ENCODE data around the gene AKR1C3. TPM values are rescaled to one million over a fixed set of nuclear protein-coding genes. Genes with fewer than 3 reads are reported as not detected.
"Not testable (repeated sequence)": the region's sequence is repeated elsewhere in the genome, so short reads cannot be mapped to it uniquely, and the experiment has no call there.

The AKR1C3 gene
- total and polyA plus RNA-seq, 9 donors: 0.75 to 2.5 (median 1.1) TPM

DNA sequence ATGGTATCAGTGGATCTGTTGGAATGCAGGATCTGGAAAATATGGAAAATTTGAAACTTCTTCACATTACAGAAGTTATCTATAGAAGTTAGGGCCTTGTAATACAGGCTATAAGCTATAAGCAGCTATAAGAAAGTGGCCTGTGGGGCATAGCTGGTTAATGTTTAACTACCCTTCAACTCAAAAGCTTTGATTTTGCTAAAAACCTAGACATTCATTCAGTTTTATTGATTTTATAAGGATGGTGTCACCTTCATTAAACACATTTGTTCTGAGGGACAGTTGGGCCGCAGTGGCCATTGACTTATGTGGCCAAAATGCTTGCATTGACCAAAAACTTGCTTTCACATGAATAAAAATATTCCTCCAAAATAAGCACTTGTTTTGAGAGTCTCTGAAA lies 13.1 kb upstream of the AKR1C3 start:
- H3K4me3 ChIP-seq (ENCODE audit: low read length): no peak overlapping the region
- DNase-seq: no peak
- no peak overlapping the region for H3K27ac ChIP-seq (ENCODE audit: low read length)
- no peaks in the 10 kb centered on the region for H3K36me3 ChIP-seq (ENCODE audit: control insufficient read depth, insufficient read depth, low read length)
- H3K9me3 ChIP-seq (replicated peaks; ENCODE audit: control insufficient read depth, low read depth, low read length): no peaks in the 10 kb centered on the region
- WGBS (ENCODE audit: insufficient coverage): no CpG with 5 or more reads among the region's 1 CpG
- no peaks in the 10 kb centered on the region for H3K4me1 ChIP-seq (ENCODE audit: control insufficient read depth, insufficient read depth, low read length)
- H3K27me3 ChIP-seq (ENCODE audit: control insufficient read depth, insufficient read depth, low read length): no peaks in the 10 kb centered on the region

DNA sequence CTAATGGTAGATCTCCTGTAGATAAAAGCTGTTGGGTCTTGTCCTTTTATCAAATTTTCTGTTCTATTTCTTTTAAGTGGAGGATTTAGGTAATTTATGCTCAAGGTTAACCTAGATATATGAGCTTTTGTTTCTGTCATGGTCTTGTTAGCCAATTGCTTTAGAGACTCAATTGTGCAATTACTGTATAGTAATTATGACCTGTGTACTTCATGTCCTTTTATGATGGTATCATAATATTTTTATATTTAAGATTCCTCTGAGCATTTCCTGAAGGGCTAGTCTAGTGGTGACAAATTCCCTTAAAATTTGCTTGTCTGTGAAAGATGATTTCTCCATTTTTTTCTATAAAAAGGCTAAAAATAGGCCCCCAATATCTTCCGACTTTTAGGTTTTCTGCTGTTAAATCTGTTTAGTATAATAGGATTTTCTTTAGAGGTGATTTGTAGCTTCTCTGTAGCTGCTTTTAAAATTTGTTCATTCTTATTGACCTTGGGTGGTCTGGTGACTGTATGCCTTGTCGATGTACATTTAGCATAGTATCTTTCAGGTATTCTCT lies 5.4 kb upstream of the AKR1C3 start:
- Histone ChIP-seq H3K27me3 (ENCODE audit: control insufficient read depth, insufficient read depth, low read length) (no peaks in the 10 kb centered on the region), H3K9me3 (replicated peaks; ENCODE audit: control insufficient read depth, low read depth, low read length) (peaks cover 2% of the 10 kb centered on the region), H3K4me3 (ENCODE audit: low read length) (no peak overlapping the region), H3K27ac (ENCODE audit: low read length) (no peak overlapping the region), H3K36me3 (ENCODE audit: control insufficient read depth, insufficient read depth, low read length) (no peaks in the 10 kb centered on the region), H3K4me1 (ENCODE audit: control insufficient read depth, insufficient read depth, low read length) (no peaks in the 10 kb centered on the region)
- WGBS (ENCODE audit: insufficient coverage): no CpG with 5 or more reads among the region's 2 CpGs
- DNase-seq: no peak

DNA sequence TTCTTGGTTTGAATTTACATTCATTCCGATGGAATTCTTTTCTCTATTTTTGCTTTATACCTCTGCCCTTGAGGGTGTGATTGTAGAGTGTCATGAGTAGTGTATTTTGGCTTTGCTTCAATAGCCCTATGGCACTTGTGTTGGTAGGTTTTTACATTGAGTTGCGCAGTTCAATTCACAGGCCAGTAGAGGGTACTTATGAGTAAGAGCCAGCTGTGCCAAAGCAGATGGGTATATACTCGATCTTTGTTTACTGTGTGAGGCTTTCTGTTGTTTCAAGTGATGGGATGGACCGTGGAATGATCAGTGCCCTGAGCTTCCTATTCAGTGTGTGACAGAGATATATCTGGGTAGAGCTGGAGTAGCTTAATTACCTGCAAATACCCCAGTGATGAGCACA lies 4.3 kb upstream of the AKR1C3 start:
- no peaks in the 10 kb centered on the region for H3K4me1 ChIP-seq (ENCODE audit: control insufficient read depth, insufficient read depth, low read length)
- DNase-seq: no peak
- 70% methylated on average over 3 of the region's 4 CpGs for WGBS (ENCODE audit: insufficient coverage)
- H3K27me3 ChIP-seq (ENCODE audit: control insufficient read depth, insufficient read depth, low read length): no peaks in the 10 kb centered on the region
- H3K9me3 ChIP-seq (replicated peaks; ENCODE audit: control insufficient read depth, low read depth, low read length): peaks cover 2% of the 10 kb centered on the region
- H3K4me3 ChIP-seq (ENCODE audit: low read length): no peak overlapping the region
- no peaks in the 10 kb centered on the region for H3K36me3 ChIP-seq (ENCODE audit: control insufficient read depth, insufficient read depth, low read length)
- no peak overlapping the region for H3K27ac ChIP-seq (ENCODE audit: low read length)

DNA sequence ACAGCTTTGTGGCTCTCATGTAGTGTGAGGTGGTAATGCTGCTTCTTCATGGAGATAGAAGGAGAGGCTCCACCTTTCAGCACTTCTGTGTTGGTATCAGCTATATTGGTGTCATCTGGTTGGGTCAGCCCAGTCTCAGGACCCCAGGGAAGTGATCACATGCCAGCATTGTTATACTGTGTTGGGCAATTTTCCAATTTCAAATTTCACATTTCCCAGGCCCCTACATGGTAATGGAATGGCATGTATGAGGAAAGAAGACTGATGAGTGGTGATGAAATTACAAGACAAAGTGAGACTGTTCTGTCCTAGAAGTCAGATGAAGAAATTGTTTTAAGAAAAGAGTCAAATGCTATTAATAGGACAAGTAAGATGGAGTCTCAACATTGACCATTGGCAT lies 3.7 kb upstream of the AKR1C3 start:
- H3K4me3 ChIP-seq (ENCODE audit: low read length): no peak overlapping the region
- H3K27ac ChIP-seq (ENCODE audit: low read length): no peak overlapping the region
- no peaks in the 10 kb centered on the region for H3K4me1 ChIP-seq (ENCODE audit: control insufficient read depth, insufficient read depth, low read length)
- no peaks in the 10 kb centered on the region for H3K27me3 ChIP-seq (ENCODE audit: control insufficient read depth, insufficient read depth, low read length)
- H3K36me3 ChIP-seq (ENCODE audit: control insufficient read depth, insufficient read depth, low read length): no peaks in the 10 kb centered on the region
- DNase-seq: no peak
- peaks cover 2% of the 10 kb centered on the region for H3K9me3 ChIP-seq (replicated peaks; ENCODE audit: control insufficient read depth, low read depth, low read length)

DNA sequence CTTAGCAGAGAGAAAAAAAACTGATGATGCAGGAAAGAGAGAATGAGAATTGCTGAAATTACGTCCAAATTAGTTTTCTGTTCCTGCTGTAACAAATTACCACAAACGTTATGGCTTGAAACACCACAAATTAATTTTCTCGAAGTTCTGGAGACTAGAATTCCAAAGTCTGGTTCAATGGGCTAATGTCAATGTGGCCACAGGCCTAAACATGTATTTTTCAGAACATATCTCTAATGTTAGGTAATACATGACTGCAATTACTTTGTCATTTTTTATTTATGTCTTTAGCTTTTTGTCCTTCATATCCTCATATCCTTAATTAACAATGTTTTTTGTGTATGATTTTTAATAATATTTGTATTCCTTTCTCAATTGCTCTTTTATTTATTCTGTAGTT lies 3.0 kb upstream of the AKR1C3 start:
- Histone ChIP-seq H3K4me3 (ENCODE audit: low read length) (no peak overlapping the region), H3K27ac (ENCODE audit: low read length) (no peak overlapping the region), H3K27me3 (ENCODE audit: control insufficient read depth, insufficient read depth, low read length) (no peaks in the 10 kb centered on the region), H3K4me1 (ENCODE audit: control insufficient read depth, insufficient read depth, low read length) (no peaks in the 10 kb centered on the region), H3K36me3 (ENCODE audit: control insufficient read depth, insufficient read depth, low read length) (no peaks in the 10 kb centered on the region), H3K9me3 (replicated peaks; ENCODE audit: control insufficient read depth, low read depth, low read length) (peaks cover 2% of the 10 kb centered on the region)
- no CpG with 5 or more reads among the region's 3 CpGs for WGBS (ENCODE audit: insufficient coverage)
- no peak for DNase-seq

DNA sequence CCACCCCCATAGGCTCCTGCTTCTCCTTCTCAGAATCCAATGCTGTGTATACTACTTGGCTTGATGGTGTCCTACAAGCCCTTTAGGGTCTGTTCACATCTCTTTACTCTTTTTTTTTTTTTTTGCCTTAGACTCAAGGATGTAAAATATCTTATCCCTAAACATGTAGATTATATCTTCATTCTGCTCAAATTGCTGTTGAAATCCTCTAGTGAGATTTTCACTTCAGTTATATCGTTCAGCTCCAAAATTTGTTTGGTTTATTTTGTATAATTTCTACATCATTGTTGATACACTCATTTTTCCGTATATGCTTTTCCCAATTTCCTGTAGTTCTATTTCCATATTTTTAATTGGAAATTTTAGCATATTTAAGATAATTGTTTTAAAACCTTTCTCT lies 1.8 kb upstream of the AKR1C3 start:
- Histone ChIP-seq H3K4me3 (ENCODE audit: low read length) (no peak overlapping the region), H3K27ac (ENCODE audit: low read length) (no peak overlapping the region), H3K9me3 (replicated peaks; ENCODE audit: control insufficient read depth, low read depth, low read length) (peaks cover 2% of the 10 kb centered on the region), H3K36me3 (ENCODE audit: control insufficient read depth, insufficient read depth, low read length) (no peaks in the 10 kb centered on the region), H3K4me1 (ENCODE audit: control insufficient read depth, insufficient read depth, low read length) (no peaks in the 10 kb centered on the region), H3K27me3 (ENCODE audit: control insufficient read depth, insufficient read depth, low read length) (no peaks in the 10 kb centered on the region)
- whole genome bisulfite sequencing (ENCODE audit: insufficient coverage): no CpG with 5 or more reads among the region's 2 CpGs
- DNase-seq: no peak

DNA sequence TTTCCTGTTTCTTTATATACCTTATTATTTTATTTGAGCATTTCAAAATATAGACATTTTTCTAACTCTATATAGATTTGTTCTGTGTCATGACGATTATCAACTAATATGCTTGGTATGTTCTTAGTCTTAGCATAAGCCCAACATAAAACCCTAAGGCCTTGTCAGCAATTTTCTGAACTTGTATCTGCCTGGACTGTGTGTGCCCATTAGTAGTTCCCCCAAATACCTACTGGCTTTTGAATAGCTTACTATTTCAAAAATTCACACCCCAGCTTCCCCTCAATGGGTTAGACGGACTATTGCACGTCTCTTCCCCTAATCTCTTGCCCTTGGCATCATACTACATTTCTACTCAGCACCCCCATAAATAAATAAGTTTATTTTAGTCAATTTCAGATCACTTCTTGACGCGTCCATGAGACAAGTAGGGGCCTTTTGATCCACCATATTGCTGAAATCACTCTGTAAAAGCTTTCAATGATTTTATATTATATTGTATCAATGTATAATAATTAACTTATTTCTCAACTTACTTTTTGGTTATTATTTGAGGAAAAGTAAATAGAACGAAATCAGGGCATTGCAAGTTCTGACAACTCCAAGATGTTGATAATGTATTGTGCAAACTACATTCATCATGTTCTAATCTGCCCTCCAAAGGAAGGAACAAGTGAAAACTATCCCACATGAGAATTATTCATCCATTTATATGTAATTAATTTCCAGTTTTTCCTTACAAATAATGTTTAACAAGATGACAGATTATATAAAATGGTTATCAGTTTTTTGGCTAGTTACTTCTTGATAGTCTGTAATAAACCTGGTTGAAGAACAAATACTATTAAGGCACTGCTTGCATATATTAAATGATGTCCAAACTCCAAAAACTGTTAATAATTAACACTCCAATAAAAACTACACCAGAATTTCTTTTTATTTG lies 1.1 kb upstream of the AKR1C3 start:
- Histone ChIP-seq H3K27ac (ENCODE audit: low read length) (no peak overlapping the region), H3K27me3 (ENCODE audit: control insufficient read depth, insufficient read depth, low read length) (no peaks in the 10 kb centered on the region), H3K36me3 (ENCODE audit: control insufficient read depth, insufficient read depth, low read length) (no peaks in the 10 kb centered on the region), H3K4me1 (ENCODE audit: control insufficient read depth, insufficient read depth, low read length) (no peaks in the 10 kb centered on the region), H3K9me3 (replicated peaks; ENCODE audit: control insufficient read depth, low read depth, low read length) (peaks cover 2% of the 10 kb centered on the region), H3K4me3 (ENCODE audit: low read length) (no peak overlapping the region)
- WGBS (ENCODE audit: insufficient coverage): 85% methylated on average over 2 of the region's 6 CpGs
- DNase-seq: no peak

DNA sequence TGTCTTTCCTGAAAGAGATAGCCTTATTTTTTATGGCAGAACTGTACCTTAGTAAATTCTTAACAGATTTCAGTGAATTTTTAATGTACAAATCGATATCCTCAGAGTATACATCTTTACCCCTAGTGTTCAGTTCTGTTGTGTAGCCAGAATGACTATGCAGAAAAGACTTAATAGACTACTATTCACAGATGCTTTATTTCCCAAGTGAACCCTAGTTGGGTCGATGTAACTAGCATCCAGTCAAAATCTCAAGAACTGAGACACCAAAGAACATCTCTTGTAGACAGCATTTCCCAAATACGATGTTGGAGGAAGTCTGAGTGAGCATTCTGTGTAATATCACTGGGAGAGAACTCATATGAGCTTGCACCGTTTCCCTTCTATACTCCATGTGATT lies 1.5 kb downstream of the AKR1C3 start:
- Histone ChIP-seq H3K27me3 (ENCODE audit: control insufficient read depth, insufficient read depth, low read length) (no peaks in the 10 kb centered on the region), H3K4me1 (ENCODE audit: control insufficient read depth, insufficient read depth, low read length) (no peaks in the 10 kb centered on the region), H3K4me3 (ENCODE audit: low read length) (no peak overlapping the region), H3K27ac (ENCODE audit: low read length) (no peak overlapping the region), H3K36me3 (ENCODE audit: control insufficient read depth, insufficient read depth, low read length) (no peaks in the 10 kb centered on the region), H3K9me3 (replicated peaks; ENCODE audit: control insufficient read depth, low read depth, low read length) (no peaks in the 10 kb centered on the region)
- WGBS (ENCODE audit: insufficient coverage): no CpG with 5 or more reads among the region's 4 CpGs
- no peak for DNase-seq

DNA sequence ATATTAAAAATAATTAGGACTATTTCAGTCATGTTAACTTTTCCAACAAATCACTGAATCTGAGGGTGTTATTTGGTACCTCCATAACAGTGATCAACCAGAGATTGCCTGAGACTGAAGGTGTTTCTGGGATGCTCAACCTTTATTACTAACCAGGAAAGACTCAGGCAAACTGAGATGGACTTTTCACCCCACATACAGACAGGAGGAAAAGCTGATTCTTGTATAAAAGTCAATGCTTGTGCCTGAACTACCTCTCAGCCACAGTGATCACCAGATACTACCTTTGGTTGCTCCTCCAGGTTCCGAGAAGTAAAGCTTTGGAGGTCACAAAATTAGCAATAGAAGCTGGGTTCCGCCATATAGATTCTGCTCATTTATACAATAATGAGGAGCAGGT lies 1.9 kb downstream of the AKR1C3 start:
- Histone ChIP-seq H3K27me3 (ENCODE audit: control insufficient read depth, insufficient read depth, low read length) (no peaks in the 10 kb centered on the region), H3K36me3 (ENCODE audit: control insufficient read depth, insufficient read depth, low read length) (no peaks in the 10 kb centered on the region), H3K27ac (ENCODE audit: low read length) (no peak overlapping the region), H3K4me1 (ENCODE audit: control insufficient read depth, insufficient read depth, low read length) (no peaks in the 10 kb centered on the region), H3K9me3 (replicated peaks; ENCODE audit: control insufficient read depth, low read depth, low read length) (no peaks in the 10 kb centered on the region), H3K4me3 (ENCODE audit: low read length) (no peak overlapping the region)
- DNase-seq: no peak
- no CpG with 5 or more reads among the region's 2 CpGs for WGBS (ENCODE audit: insufficient coverage)

DNA sequence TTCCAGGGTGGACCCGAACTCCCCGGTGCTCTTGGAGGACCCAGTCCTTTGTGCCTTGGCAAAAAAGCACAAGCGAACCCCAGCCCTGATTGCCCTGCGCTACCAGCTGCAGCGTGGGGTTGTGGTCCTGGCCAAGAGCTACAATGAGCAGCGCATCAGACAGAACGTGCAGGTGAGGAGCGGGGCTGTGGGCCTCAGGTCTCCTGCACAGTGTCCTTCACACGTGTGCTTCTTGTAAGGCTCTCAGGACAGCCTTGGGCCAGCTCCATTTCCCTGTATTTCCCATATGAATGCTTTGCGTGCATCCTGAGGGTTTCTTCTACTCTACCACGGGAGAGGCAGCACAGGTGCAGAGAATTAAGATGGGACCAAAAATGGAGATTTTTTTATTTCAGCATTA lies 8.3 kb downstream of the AKR1C3 start:
- H3K4me3 ChIP-seq (ENCODE audit: low read length); DNase-seq; H3K36me3 ChIP-seq (ENCODE audit: control insufficient read depth, insufficient read depth, low read length); H3K27ac ChIP-seq (ENCODE audit: low read length); H3K9me3 ChIP-seq (replicated peaks; ENCODE audit: control insufficient read depth, low read depth, low read length); H3K4me1 ChIP-seq (ENCODE audit: control insufficient read depth, insufficient read depth, low read length); H3K27me3 ChIP-seq (ENCODE audit: control insufficient read depth, insufficient read depth, low read length): not testable (repeated sequence)
- WGBS (ENCODE audit: insufficient coverage): no CpG with 5 or more reads among the region's 11 CpGs

All from muscle of leg (tissue), 11 donors.